ENCODE measurements around the gene PRAME. TPM values are rescaled to one million over a fixed set of nuclear protein-coding genes. Genes with fewer than 3 reads are reported as not detected.

PRAME gene
- total RNA-seq, 2 experiments from 2014 or later = not detected

- ChIA-PET CTCF (interaction anchor here (1.5 kb wide), 1 partner anchor 18 kb away, joined by 5 read pairs; no protein-coding TSS in a partner anchor), POLR2A (no interaction called here)
- ATAC-seq (no peak), DNase-seq (no peak)
- Mint-ChIP-seq H3K4me3 (no peak overlapping the region), H3K9me3 (no peaks in the 10 kb centered on the region), H3K36me3 (ENCODE audit: low read depth) (no peaks in the 10 kb centered on the region), H3K27ac (no peak overlapping the region), H3K4me1 (ENCODE audit: low read depth) (no peaks in the 10 kb centered on the region), H3K27me3 (peaks cover 18% of the 10 kb centered on the region)
- intact Hi-C loops (cut with micrococcal nuclease) = no loop called here
- no peak for TF ChIP-seq CTCF (IDR thresholded peaks at IDR 0.05)
Observed at GRCh38 chr22:22569218-22569617, 10.2 kb upstream of the PRAME start.

- no peak overlapping the region for H3K4me3 Mint-ChIP-seq
- H3K27me3 Mint-ChIP-seq = peaks cover 18% of the 10 kb centered on the region
- TF ChIP-seq CTCF (IDR thresholded peaks at IDR 0.05) = no peak
- intact Hi-C loops (cut with micrococcal nuclease) = no loop called here
- ChIA-PET CTCF (interaction anchor here (1.2 to 2.6 kb wide), 3 partner anchors 10 to 23 kb away, joined by 3 to 11 read pairs (median 7); no protein-coding TSS in a partner anchor), POLR2A (no interaction called here)
- H3K36me3 Mint-ChIP-seq (ENCODE audit: low read depth) = no peaks in the 10 kb centered on the region
- no peak for ATAC-seq
- H3K9me3 Mint-ChIP-seq = no peaks in the 10 kb centered on the region
- H3K4me1 Mint-ChIP-seq (ENCODE audit: low read depth) = no peaks in the 10 kb centered on the region
- no peak for DNase-seq
- H3K27ac Mint-ChIP-seq = no peak overlapping the region
Observed at GRCh38 chr22:22565981-22566380, 6.9 kb upstream of the PRAME start.

- Mint-ChIP-seq H3K4me1 (ENCODE audit: low read depth) (peaks cover 4% of the 10 kb centered on the region), H3K9me3 (no peaks in the 10 kb centered on the region), H3K36me3 (ENCODE audit: low read depth) (no peaks in the 10 kb centered on the region), H3K4me3 (no peak overlapping the region), H3K27me3 (peaks cover 1% of the 10 kb centered on the region), H3K27ac (no peak overlapping the region)
- intact Hi-C loops (cut with micrococcal nuclease) = no loop called here
- DNase-seq = no peak
- no peak for TF ChIP-seq CTCF (IDR thresholded peaks at IDR 0.05)
- ChIA-PET CTCF (interaction anchor here (0.6 to 1.9 kb wide), 13 partner anchors 9 to 184 kb away, joined by 3 to 15 read pairs (median 4); partner anchors contain the start of gene ZNF280B), POLR2A (no interaction called here)
- ATAC-seq = no peak
Observed at GRCh38 chr22:22558071-22558971, 744 bp downstream of the PRAME start.

GRCh38 chr22:22556995-22557925, 1.8 kb downstream of the PRAME start:
- H3K27me3 Mint-ChIP-seq = no peaks in the 10 kb centered on the region
- no peak for ATAC-seq
- intact Hi-C loops (cut with micrococcal nuclease) = no loop called here
- peaks cover 4% of the 10 kb centered on the region for H3K4me1 Mint-ChIP-seq (ENCODE audit: low read depth)
- no peak overlapping the region for H3K4me3 Mint-ChIP-seq
- POLR2A ChIA-PET = no interaction called here
- CTCF ChIA-PET = no interaction called here
- no peaks in the 10 kb centered on the region for H3K36me3 Mint-ChIP-seq (ENCODE audit: low read depth)
- no peaks in the 10 kb centered on the region for H3K9me3 Mint-ChIP-seq
- TF ChIP-seq CTCF (IDR thresholded peaks at IDR 0.05) = no peak
- H3K27ac Mint-ChIP-seq = no peak overlapping the region
- DNase-seq = no peak

Data from activated CD8-positive, alpha-beta T cell treated with anti-CD3 and anti-CD28 coated beads for 36 hours (primary cell).